Lower lobe of right lung (tissue), 2 donors: ENCODE results near the gene FAM9B. TPM values are rescaled to one million over a fixed set of nuclear protein-coding genes. Genes with fewer than 3 reads are reported as not detected.

Source experiments
- ATAC-seq, 2 donors: fragments of 200-7000 bp; cut with Tn5 transposase; one replicate each; pipeline ENCODE4 v1.9.1; 2020 to 2022; ENCODE audit warnings: mild to moderate bottlenecking in 2 of 2, moderate library complexity in 2 of 2
- DNase-seq: peaks from one replicate; pipeline ENCODE4 v3.0.0-alpha.2; 2020
- H3K27ac ChIP-seq: fragments of 200-600 bp; one replicate; pipeline ENCODE4 v1.8.0; 2022
- H3K27me3 ChIP-seq: fragments of 200-600 bp; one replicate; pipeline ENCODE4 v1.8.0; 2022; ENCODE audit warnings: low read depth
- H3K36me3 ChIP-seq: fragments of 200-600 bp; one replicate; pipeline ENCODE4 v1.8.0; 2022; ENCODE audit warnings: mild to moderate bottlenecking
- H3K4me1 ChIP-seq: fragments of 200-600 bp; one replicate; pipeline ENCODE4 v1.8.0; 2022
- H3K4me3 ChIP-seq: fragments of 200-600 bp; one replicate; pipeline ENCODE4 v1.8.0; 2022; ENCODE audit warnings: mild to moderate bottlenecking
- H3K9me3 ChIP-seq: fragments of 200-600 bp; one replicate; pipeline ENCODE4 v1.8.0; 2022
- CTCF ChIP-seq: fragments of 200-600 bp; IDR thresholded peaks from one replicate; pipeline ENCODE4 v1.8.0; 2022; ENCODE audit warnings: antibody characterized with exemption, mild to moderate bottlenecking
- intact Hi-C: fragments of 100-400 bp; cut with DNase I; formaldehyde crosslinking; loops from one replicate; pipeline ENCODE4 v1.11.0; 2022
- total RNA-seq: library from RNA; stranded (reverse); fragmentation: NEBNext Ultra II Directional; extraction: Animal tissue kit (Norgen Biotek cat#: 25700); gene quantifications from one replicate; pipeline ENCODE4 v1.2.1, GENCODE V29; 2021
- donor health status: DM: no; HTN: yes; CAD: no; lungs with severe emphysema.

The FAM9B gene
- total RNA-seq, 1 donor from 2014 or later, result 0.44 TPM

GRCh38 chrX:9048801-9049200 is 14.9 kb upstream of the FAM9B start:
- TF ChIP-seq CTCF, result no peak
- Histone ChIP-seq H3K27me3 (no peaks in the 10 kb centered on the region), H3K36me3 (no peaks in the 10 kb centered on the region), H3K27ac (no peak overlapping the region), H3K4me1 (no peaks in the 10 kb centered on the region), H3K9me3 (no peaks in the 10 kb centered on the region), H3K4me3 (no peak overlapping the region)
- DNase-seq, result no peak
- no peak for ATAC-seq
- intact Hi-C loops, result no loop called here

- H3K27ac ChIP-seq, result no peak overlapping the region
- H3K36me3 ChIP-seq, result no peaks in the 10 kb centered on the region
- no peak for TF ChIP-seq CTCF
- no peak overlapping the region for H3K4me3 ChIP-seq
- H3K27me3 ChIP-seq, result no peaks in the 10 kb centered on the region
- DNase-seq (no peak), ATAC-seq (no peak)
- intact Hi-C loops, result no loop called here
- H3K9me3 ChIP-seq, result no peaks in the 10 kb centered on the region
- H3K4me1 ChIP-seq, result no peaks in the 10 kb centered on the region
Measured at GRCh38 chrX:9038244-9038643, 4.3 kb upstream of the FAM9B start.

- H3K4me3 ChIP-seq, result no peak overlapping the region
- no peak for TF ChIP-seq CTCF
- H3K27me3 ChIP-seq, result no peaks in the 10 kb centered on the region
- H3K27ac ChIP-seq, result no peak overlapping the region
- H3K9me3 ChIP-seq, result no peaks in the 10 kb centered on the region
- ATAC-seq (no peak), DNase-seq (no peak)
- intact Hi-C loops, result no loop called here
- H3K4me1 ChIP-seq, result no peaks in the 10 kb centered on the region
- no peaks in the 10 kb centered on the region for H3K36me3 ChIP-seq
Measured at GRCh38 chrX:9037296-9037695, 3.4 kb upstream of the FAM9B start.

GRCh38 chrX:9033586-9033985 is 341 bp downstream of the FAM9B start:
- TF ChIP-seq CTCF, result no peak
- H3K27me3 ChIP-seq, result no peaks in the 10 kb centered on the region
- H3K4me1 ChIP-seq, result no peaks in the 10 kb centered on the region
- H3K9me3 ChIP-seq, result no peaks in the 10 kb centered on the region
- intact Hi-C loops, result no loop called here
- no peak overlapping the region for H3K4me3 ChIP-seq
- no peaks in the 10 kb centered on the region for H3K36me3 ChIP-seq
- ATAC-seq (no peak), DNase-seq (no peak)
- H3K27ac ChIP-seq, result no peak overlapping the region

- ATAC-seq (no peak), DNase-seq (no peak)
- Histone ChIP-seq H3K36me3 (no peaks in the 10 kb centered on the region), H3K4me3 (no peak overlapping the region), H3K27ac (no peak overlapping the region), H3K4me1 (no peaks in the 10 kb centered on the region), H3K9me3 (no peaks in the 10 kb centered on the region), H3K27me3 (no peaks in the 10 kb centered on the region)
- TF ChIP-seq CTCF, result no peak
- intact Hi-C loops, result no loop called here
Measured at GRCh38 chrX:9033179-9033578, 748 bp downstream of the FAM9B start.

- H3K4me1 ChIP-seq, result no peaks in the 10 kb centered on the region
- no peak for ATAC-seq
- H3K27ac ChIP-seq, result no peak overlapping the region
- H3K36me3 ChIP-seq, result no peaks in the 10 kb centered on the region
- H3K4me3 ChIP-seq, result no peak overlapping the region
- no peaks in the 10 kb centered on the region for H3K27me3 ChIP-seq
- DNase-seq, result no peak
- intact Hi-C loops, result no loop called here
- TF ChIP-seq CTCF, result no peak
- H3K9me3 ChIP-seq, result no peaks in the 10 kb centered on the region
Measured at GRCh38 chrX:9023293-9023692, 10.6 kb downstream of the FAM9B start.
